Superior temporal gyrus (tissue), 1 donor: ENCODE data around the gene CPLX4.

Source experiments
- DNase-seq: peaks from one replicate; pipeline ENCODE4 v3.0.0-alpha.2; 2016; ENCODE audit errors: extremely low spot score

The CPLX4 gene

GRCh38 chr18:59308248-59308937 is 10.1 kb downstream of the CPLX4 start:
- DNase-seq, result peak; percentile 53

DNA sequence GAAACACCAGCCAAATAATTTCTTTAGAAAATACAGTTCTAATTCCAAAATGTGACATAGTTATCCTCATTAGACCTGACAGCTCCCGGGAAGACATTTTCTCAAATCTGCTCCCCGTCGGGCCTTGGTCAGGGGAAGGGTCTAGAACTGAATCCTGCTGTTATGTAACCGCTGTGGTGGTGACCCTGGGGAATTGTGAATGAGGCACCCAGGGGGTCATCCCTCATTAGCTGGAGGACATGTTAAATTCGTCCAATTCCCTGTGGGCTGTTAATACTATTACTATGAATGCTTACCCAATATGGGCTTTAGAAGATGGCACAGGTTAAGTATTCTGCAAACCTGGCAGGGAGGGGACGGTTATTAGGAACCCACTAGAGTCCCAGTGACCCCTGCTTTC is 11.8 kb downstream of the CPLX4 start:
- DNase-seq, result no peak

DNA sequence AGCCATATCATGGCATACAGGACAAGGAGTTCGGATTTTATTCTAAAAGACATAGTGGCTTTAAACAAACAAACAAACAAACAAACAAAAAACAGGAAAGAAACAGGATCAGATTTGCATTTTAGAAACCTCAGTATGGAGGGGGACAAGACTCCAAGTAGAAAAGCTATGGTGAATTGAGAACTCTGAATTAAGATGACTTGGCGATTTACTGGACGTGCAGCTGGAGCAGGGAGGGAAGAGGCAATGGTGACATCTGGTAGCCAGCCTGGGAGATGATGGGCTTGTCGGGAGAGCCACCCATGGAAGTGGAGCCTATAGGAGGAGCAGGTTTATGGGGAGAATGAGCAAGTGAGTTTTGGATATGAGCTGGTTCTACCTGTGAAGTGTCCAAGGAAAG is 13.2 kb downstream of the CPLX4 start:
- no peak for DNase-seq

- no peak for DNase-seq
These were observed 14.7 kb downstream of the CPLX4 start for GRCh38 chr18:59303656-59304195.

- no peak for DNase-seq
These were observed 15.4 kb downstream of the CPLX4 start for GRCh38 chr18:59303006-59303405.

DNA sequence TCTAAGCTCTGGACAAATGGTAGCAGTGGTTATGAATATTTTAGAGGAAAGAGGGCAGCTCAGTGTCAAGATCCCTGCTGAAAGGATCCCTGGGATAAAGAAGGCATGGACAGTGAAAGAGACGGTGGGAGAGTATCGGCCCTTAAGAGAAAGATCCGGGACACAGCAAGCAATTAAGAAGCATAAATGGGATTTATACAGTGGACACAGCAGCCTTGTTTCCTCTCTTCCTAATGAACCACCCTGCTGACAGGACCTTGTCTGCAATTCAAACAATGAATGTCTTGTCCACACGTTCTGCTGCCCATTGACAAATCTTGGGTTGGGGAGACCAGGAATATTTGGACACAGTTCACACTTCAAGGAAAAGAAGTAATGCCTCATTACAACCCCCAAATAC is 16.5 kb downstream of the CPLX4 start:
- no peak for DNase-seq

GRCh38 chr18:59300676-59301285 is 17.7 kb downstream of the CPLX4 start:
- no peak for DNase-seq

- DNase-seq, result no peak
These were observed 19.6 kb downstream of the CPLX4 start for GRCh38 chr18:59298871-59299270.

GRCh38 chr18:59293317-59293716 is 25.1 kb downstream of the CPLX4 start:
- no peak for DNase-seq

- DNase-seq, result no peak
These were observed 32.1 kb downstream of the CPLX4 start for GRCh38 chr18:59286341-59286740.

DNA sequence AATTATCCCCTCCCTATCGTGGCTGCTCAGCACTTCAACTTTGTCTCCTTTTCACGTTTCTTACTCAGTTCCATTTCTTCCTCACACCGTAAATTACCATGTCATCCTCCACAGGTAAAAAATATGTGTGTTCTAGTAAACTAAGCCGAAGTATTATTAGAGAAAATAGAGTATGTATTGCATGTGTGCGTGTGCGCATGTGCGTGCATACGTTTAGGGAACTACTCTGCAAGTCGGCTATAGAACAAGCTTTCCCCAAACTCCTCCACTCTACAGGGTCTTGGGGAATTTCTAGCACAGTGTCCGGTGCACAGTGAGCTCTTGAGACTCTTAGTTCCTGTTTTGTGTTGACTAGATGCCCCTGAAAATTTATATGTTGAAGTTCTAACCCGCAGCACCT is 36.1 kb downstream of the CPLX4 start:
- DNase-seq, result no peak

- DNase-seq, result no peak
These were observed 38.7 kb downstream of the CPLX4 start for GRCh38 chr18:59279722-59280121.

- no peak for DNase-seq
These were observed 39.3 kb downstream of the CPLX4 start for GRCh38 chr18:59279193-59279592.

GRCh38 chr18:59278793-59279192 is 39.7 kb downstream of the CPLX4 start:
- DNase-seq, result no peak

- DNase-seq, result no peak
These were observed 42.4 kb downstream of the CPLX4 start for GRCh38 chr18:59276047-59276446.

GRCh38 chr18:59275406-59275949 is 43.0 kb downstream of the CPLX4 start:
- no peak for DNase-seq

- DNase-seq, result no peak
These were observed 43.9 kb downstream of the CPLX4 start for GRCh38 chr18:59274533-59274928.

DNA sequence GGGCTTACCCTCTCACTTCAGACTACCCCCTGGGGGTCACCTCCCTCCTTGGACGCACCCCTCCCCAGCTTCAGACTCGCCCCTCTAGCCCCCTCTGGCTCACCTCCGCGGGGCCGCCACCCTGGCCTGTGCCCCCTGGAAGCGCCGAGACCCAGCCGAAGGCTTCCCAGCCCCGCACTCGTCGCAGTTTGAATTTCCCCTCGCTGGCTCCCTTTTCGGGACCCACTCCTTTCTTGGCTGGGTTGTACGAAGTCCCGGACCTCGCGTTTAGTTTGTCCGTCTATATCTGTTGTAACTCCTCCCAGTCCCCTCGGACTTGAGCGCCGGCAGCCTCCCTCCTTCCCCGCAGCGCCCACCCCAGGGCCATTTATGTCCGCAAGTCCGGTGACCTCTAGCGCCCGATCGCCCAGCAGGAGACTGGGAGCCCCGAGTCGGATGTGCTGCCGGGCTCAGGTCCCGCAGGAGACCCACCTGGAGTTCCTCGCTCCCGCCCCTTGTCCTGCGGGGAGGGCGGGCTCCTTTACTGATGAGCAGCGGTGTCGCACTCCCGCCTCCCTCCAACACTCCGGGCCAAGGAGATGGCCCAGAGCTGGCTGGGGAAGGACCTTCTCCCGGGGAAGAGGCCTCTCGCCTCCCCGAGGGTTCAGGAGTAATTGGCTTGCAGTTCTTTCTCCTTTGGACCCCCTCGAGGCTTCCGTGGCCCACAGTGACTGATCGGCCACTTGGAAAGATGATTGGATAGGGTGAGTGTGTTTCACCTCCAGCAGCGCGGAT is 44.5 kb downstream of the CPLX4 start:
- DNase-seq, result no peak

- DNase-seq, result no peak
These were observed 45.3 kb downstream of the CPLX4 start, which contains the start of gene RAX for GRCh38 chr18:59272891-59273758. Gene RAX (minus strand): TSS chr18:59273454. CDS start chr18:59273206, 248 bp downstream.

GRCh38 chr18:59272221-59272888 is 46.1 kb downstream of the CPLX4 start:
- no peak for DNase-seq
